Skeletal muscle satellite cell (primary cell): ENCODE measurements around the gene HCFC1R1.
"Not testable (repeated sequence)": the region's sequence is repeated elsewhere in the genome, so short reads cannot be mapped to it uniquely, and the experiment has no call there.

ENCODE experiments used
- H3K27me3 ChIP-seq: 2 replicates; pipeline ENCODE4 v1.7.0; 2013; ENCODE audit warnings: low read length; ENCODE audit not compliant: control insufficient read depth, insufficient read depth
- H3K36me3 ChIP-seq: 2 replicates; pipeline ENCODE4 v1.7.0; 2013; ENCODE audit warnings: mild to moderate bottlenecking, control low read depth, low read length; ENCODE audit not compliant: insufficient read depth
- H3K4me1 ChIP-seq: 2 replicates; pipeline ENCODE4 v1.7.0; 2013; ENCODE audit warnings: low read length; ENCODE audit not compliant: control insufficient read depth, insufficient read depth
- H3K4me2 ChIP-seq: 2 replicates; pipeline ENCODE4 v1.7.0; 2013; ENCODE audit warnings: mild to moderate bottlenecking, low read length
- H3K4me3 ChIP-seq: 2 replicates; pipeline ENCODE4 v1.7.0; 2013; ENCODE audit warnings: low read length
- H3K9ac ChIP-seq: 2 replicates; pipeline ENCODE4 v1.7.0; 2013; ENCODE audit warnings: mild to moderate bottlenecking, low read depth, low read length, moderate library complexity
- H3K9me3 ChIP-seq: replicated peaks from 2 replicates; pipeline ENCODE4 v1.7.0; 2013; ENCODE audit warnings: mild to moderate bottlenecking, control low read depth, low read length

Gene HCFC1R1

GRCh38 chr16:3055734-3056115 lies 32.0 kb upstream of the HCFC1R1 start:
- H3K9me3 ChIP-seq, H3K36me3 ChIP-seq, H3K4me3 ChIP-seq, H3K9ac ChIP-seq, H3K27me3 ChIP-seq, H3K4me2 ChIP-seq: not testable (repeated sequence)
- peaks cover 18% of the 10 kb centered on the region for H3K4me1 ChIP-seq

- Histone ChIP-seq H3K36me3 (no peaks in the 10 kb centered on the region), H3K27me3 (peaks cover 10% of the 10 kb centered on the region), H3K9me3 (no peaks in the 10 kb centered on the region), H3K4me2 (no peak overlapping the region), H3K4me3 (no peak overlapping the region), H3K9ac (no peak overlapping the region), H3K4me1 (peaks cover 13% of the 10 kb centered on the region)
Measured at GRCh38 chr16:3054965-3055733, 31.4 kb upstream of the HCFC1R1 start.

GRCh38 chr16:3053330-3053710 lies 29.6 kb upstream of the HCFC1R1 start:
- not testable (repeated sequence) for H3K9me3 ChIP-seq, H3K36me3 ChIP-seq, H3K4me2 ChIP-seq, H3K4me3 ChIP-seq, H3K9ac ChIP-seq, H3K4me1 ChIP-seq
- H3K27me3 ChIP-seq: peaks cover 27% of the 10 kb centered on the region

GRCh38 chr16:3052571-3053329 lies 29.0 kb upstream of the HCFC1R1 start:
- not testable (repeated sequence) for H3K9me3 ChIP-seq, H3K4me2 ChIP-seq, H3K36me3 ChIP-seq, H3K4me3 ChIP-seq, H3K9ac ChIP-seq, H3K4me1 ChIP-seq
- H3K27me3 ChIP-seq: peaks cover 33% of the 10 kb centered on the region

GRCh38 chr16:3051494-3051893 lies 27.8 kb upstream of the HCFC1R1 start:
- Histone ChIP-seq H3K4me3 (no peak overlapping the region), H3K27me3 (peaks cover 45% of the 10 kb centered on the region), H3K4me2 (no peak overlapping the region), H3K9ac (no peak overlapping the region), H3K36me3 (no peaks in the 10 kb centered on the region), H3K4me1 (peaks cover 2% of the 10 kb centered on the region), H3K9me3 (no peaks in the 10 kb centered on the region)

GRCh38 chr16:3051009-3051408 lies 27.3 kb upstream of the HCFC1R1 start:
- H3K4me2 ChIP-seq: no peak overlapping the region
- H3K27me3 ChIP-seq: peaks cover 49% of the 10 kb centered on the region
- H3K9ac ChIP-seq: no peak overlapping the region
- H3K9me3 ChIP-seq: no peaks in the 10 kb centered on the region
- no peak overlapping the region for H3K4me3 ChIP-seq
- peaks cover 5% of the 10 kb centered on the region for H3K4me1 ChIP-seq
- no peaks in the 10 kb centered on the region for H3K36me3 ChIP-seq

- H3K36me3 ChIP-seq: no peaks in the 10 kb centered on the region
- no peak overlapping the region for H3K9ac ChIP-seq
- H3K27me3 ChIP-seq: peaks cover 53% of the 10 kb centered on the region
- no peak overlapping the region for H3K4me2 ChIP-seq
- peaks cover 10% of the 10 kb centered on the region for H3K4me1 ChIP-seq
- H3K4me3 ChIP-seq: no peak overlapping the region
- no peaks in the 10 kb centered on the region for H3K9me3 ChIP-seq
Measured at GRCh38 chr16:3050487-3050886, 26.7 kb upstream of the HCFC1R1 start.

- H3K4me3 ChIP-seq: no peak overlapping the region
- peaks cover 57% of the 10 kb centered on the region for H3K27me3 ChIP-seq
- H3K9ac ChIP-seq: no peak overlapping the region
- H3K9me3 ChIP-seq: no peaks in the 10 kb centered on the region
- H3K4me2 ChIP-seq: no peak overlapping the region
- H3K4me1 ChIP-seq: peaks cover 13% of the 10 kb centered on the region
- H3K36me3 ChIP-seq: no peaks in the 10 kb centered on the region
Measured at GRCh38 chr16:3049921-3050481, 26.3 kb upstream of the HCFC1R1 start.

- Histone ChIP-seq H3K9ac (no peak overlapping the region), H3K4me1 (peaks cover 13% of the 10 kb centered on the region)
Measured at GRCh38 chr16:3047387-3047720, 23.6 kb upstream of the HCFC1R1 start.

GRCh38 chr16:3046641-3047386 lies 23.1 kb upstream of the HCFC1R1 start:
- peaks cover 69% of the 10 kb centered on the region for H3K27me3 ChIP-seq
- H3K4me1 ChIP-seq: peaks cover 13% of the 10 kb centered on the region
- H3K9ac ChIP-seq: no peak overlapping the region
- H3K36me3 ChIP-seq: no peaks in the 10 kb centered on the region
- peak overlapping the region; percentile 88 for H3K4me2 ChIP-seq
- no peak overlapping the region for H3K4me3 ChIP-seq
- no peaks in the 10 kb centered on the region for H3K9me3 ChIP-seq

More at GRCh38 chr16:3047387-3047720, 23.6 kb upstream of the HCFC1R1 start:
- H3K36me3 ChIP-seq: no peaks in the 10 kb centered on the region
- H3K4me2 ChIP-seq: no peak overlapping the region
- no peak overlapping the region for H3K4me3 ChIP-seq
- H3K27me3 ChIP-seq: peaks cover 69% of the 10 kb centered on the region
- no peaks in the 10 kb centered on the region for H3K9me3 ChIP-seq
